CD4-positive, alpha-beta T cell treated with Interferon gamma for 1 hour (primary cell): ENCODE measurements around the gene ACADL.

ENCODE experiments used
- DNase-seq: peaks from one replicate; pipeline ENCODE4 v3.0.0-alpha.2; 2020

The ACADL gene

GRCh38 chr2:210169516-210170195, 55.6 kb downstream of the ACADL start:
- DNase-seq, result no peak

GRCh38 chr2:210167227-210167626, 58.0 kb downstream of the ACADL start:
- no peak for DNase-seq

- no peak for DNase-seq
Measured at GRCh38 chr2:210162466-210163124, 62.7 kb downstream of the ACADL start.

DNA sequence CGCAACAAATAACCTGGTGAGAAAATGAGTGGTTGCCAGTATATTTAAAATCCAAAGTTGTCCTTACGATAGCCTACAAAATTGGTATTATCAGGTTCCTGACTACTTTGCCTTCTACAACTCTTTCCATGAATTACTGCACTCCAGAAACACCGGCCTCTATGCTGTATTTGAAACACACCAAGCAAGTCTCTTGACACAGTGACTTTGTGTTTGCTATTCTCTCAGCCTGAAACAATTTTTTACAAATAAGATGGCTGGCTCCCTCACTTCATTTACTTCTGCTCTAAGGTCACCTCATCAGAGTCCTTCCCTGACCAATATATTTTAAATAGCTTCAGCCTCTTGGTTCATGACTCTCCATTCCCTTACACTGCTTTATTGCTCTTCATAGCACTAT, 66.2 kb downstream of the ACADL start:
- no peak for DNase-seq

DNA sequence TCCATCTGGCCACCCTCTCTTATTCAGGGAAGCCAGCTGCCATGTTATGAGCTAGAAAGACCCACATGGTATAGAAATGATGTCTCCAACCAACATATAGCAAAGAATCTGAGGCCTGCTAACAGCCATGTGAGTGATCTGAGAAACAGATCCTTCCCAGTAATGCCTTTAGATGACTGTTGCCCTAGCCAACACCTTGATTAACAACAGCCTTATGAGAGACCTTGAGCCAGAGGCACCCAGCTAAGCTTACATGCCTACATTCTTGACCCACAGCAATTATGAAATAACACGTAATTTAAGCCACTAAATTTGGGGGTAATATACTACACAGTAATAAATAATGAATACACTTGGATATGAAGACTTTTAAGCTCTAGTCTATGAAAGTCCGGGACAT, 67.0 kb downstream of the ACADL start:
- no peak for DNase-seq

GRCh38 chr2:210157526-210157925, 67.7 kb downstream of the ACADL start:
- no peak for DNase-seq

DNA sequence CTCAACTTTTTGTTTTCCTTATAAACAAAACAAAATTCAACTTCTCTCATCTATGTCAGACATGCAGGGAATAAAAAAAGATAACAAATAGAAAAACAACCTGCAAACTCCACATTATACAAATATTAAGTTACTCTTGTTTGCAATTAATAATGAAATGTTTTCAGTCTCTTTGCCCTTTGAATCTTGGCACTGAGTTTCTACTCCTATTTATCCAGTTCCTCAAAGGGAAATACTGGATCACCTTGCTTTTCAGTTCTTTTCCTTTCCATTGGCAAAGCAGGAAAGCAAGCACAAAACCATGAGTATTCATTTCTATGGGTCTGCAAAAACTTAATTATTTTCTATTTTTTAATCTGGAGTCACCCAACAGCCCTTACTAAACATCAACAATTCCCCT, 77.6 kb downstream of the ACADL start:
- no peak for DNase-seq
